GM19372 (cell line): Measurements from ENCODE around the gene ARHGEF3.

ENCODE experiments used
- ATAC-seq: cut with Tn5 transposase; IDR thresholded peaks from one replicate; pipeline ENCODE4 v1.9.1; 2021; ENCODE audit warnings: mild to moderate bottlenecking, low read depth, moderate library complexity; ENCODE audit not compliant: unreplicated experiment

ARHGEF3 gene

GRCh38 chr3:56801662-56802377 is at the start of gene ARHGEF3:
Gene ARHGEF3, minus strand, starts transcription at chr3:56801949. Its CDS starts 151 bp downstream, at chr3:56801798.
- peak; percentile 79 for ATAC-seq

- ATAC-seq: no peak
These were observed 47.9 kb upstream of the ARHGEF3 start for GRCh38 chr3:56849698-56850097.

GRCh38 chr3:56845505-56845904 is 43.8 kb upstream of the ARHGEF3 start:
- ATAC-seq: no peak

GRCh38 chr3:56844536-56844935 is 42.8 kb upstream of the ARHGEF3 start:
- ATAC-seq: no peak

GRCh38 chr3:56839784-56840715 is 38.3 kb upstream of the ARHGEF3 start:
- no peak for ATAC-seq

GRCh38 chr3:56838448-56838847 is 36.7 kb upstream of the ARHGEF3 start:
- ATAC-seq: no peak

GRCh38 chr3:56837196-56837955 is 35.6 kb upstream of the ARHGEF3 start:
- ATAC-seq: peak; percentile 82

- no peak for ATAC-seq
These were observed 34.8 kb upstream of the ARHGEF3 start for GRCh38 chr3:56836276-56837163.

- ATAC-seq: no peak
These were observed 34.0 kb upstream of the ARHGEF3 start for GRCh38 chr3:56835650-56836227.

GRCh38 chr3:56833536-56833935 is 31.8 kb upstream of the ARHGEF3 start:
- no peak for ATAC-seq

- no peak for ATAC-seq
These were observed 31.3 kb upstream of the ARHGEF3 start for GRCh38 chr3:56833022-56833421.

- no peak for ATAC-seq
These were observed 29.8 kb upstream of the ARHGEF3 start for GRCh38 chr3:56831572-56831971.

- no peak for ATAC-seq
These were observed 29.1 kb upstream of the ARHGEF3 start for GRCh38 chr3:56830884-56831283.

- ATAC-seq: no peak
These were observed 27.8 kb upstream of the ARHGEF3 start for GRCh38 chr3:56829533-56829932.

GRCh38 chr3:56826831-56827722 is 25.3 kb upstream of the ARHGEF3 start:
- no peak for ATAC-seq

- ATAC-seq: no peak
These were observed 24.1 kb upstream of the ARHGEF3 start for GRCh38 chr3:56825567-56826438.

- no peak for ATAC-seq
These were observed 22.4 kb upstream of the ARHGEF3 start for GRCh38 chr3:56823984-56824703.
